HEK293 (cell line): ENCODE data around the gene LHX6.

Source experiments
- CTCF ChIP-seq: fragments of 450-650 bp; formaldehyde crosslinking; IDR thresholded peaks from 2 replicates; pipeline ENCODE4 v1.5.1; 2016; ENCODE audit warnings: missing biosample characterization, missing genetic modification characterization
- HIC1 ChIP-seq: fragments of 450-650 bp; formaldehyde crosslinking; IDR thresholded peaks from 2 replicates; pipeline ENCODE4 v1.5.1; 2016; ENCODE audit warnings: missing biosample characterization, missing genetic modification characterization
- IKZF3 ChIP-seq: fragments of 450-650 bp; IDR thresholded peaks from 2 replicates; pipeline ENCODE4 v1.5.0; 2018; ENCODE audit warnings: missing biosample characterization, mild to moderate bottlenecking, missing genetic modification characterization, moderate library complexity
- MYNN ChIP-seq: fragments of 450-650 bp; formaldehyde crosslinking; IDR thresholded peaks from 2 replicates; pipeline ENCODE4 v1.5.1; 2016; ENCODE audit warnings: missing biosample characterization, missing genetic modification characterization, borderline replicate concordance
- SCRT1 ChIP-seq: fragments of 450-650 bp; formaldehyde crosslinking; IDR thresholded peaks from 2 replicates; pipeline ENCODE4 v1.5.1; 2016; ENCODE audit warnings: missing biosample characterization, missing genetic modification characterization, borderline replicate concordance
- SP2 ChIP-seq: fragments of 450-650 bp; formaldehyde crosslinking; IDR thresholded peaks from 2 replicates; pipeline ENCODE4 v1.5.1; 2016; ENCODE audit warnings: missing biosample characterization, missing genetic modification characterization
- TCF7L2 ChIP-seq: IDR thresholded peaks from 2 replicates; pipeline ENCODE4 v1.6.1; 2011; ENCODE audit warnings: low read depth, mild to moderate bottlenecking, inconsistent platforms, low read length, moderate library complexity, borderline replicate concordance
- ZBTB10 ChIP-seq: fragments of 450-650 bp; formaldehyde crosslinking; IDR thresholded peaks from 2 replicates; pipeline ENCODE4 v1.5.1; 2016; ENCODE audit warnings: missing biosample characterization, missing genetic modification characterization
- ZBTB26 ChIP-seq: fragments of 450-650 bp; formaldehyde crosslinking; optimal IDR thresholded peaks from 2 replicates; pipeline ENCODE3; 2016; ENCODE audit warnings: missing biosample characterization, mild to moderate bottlenecking, missing genetic modification characterization
- ZNF10 ChIP-seq: fragments of 450-650 bp; formaldehyde crosslinking; IDR thresholded peaks from 2 replicates; pipeline ENCODE4 v1.5.1; 2017; ENCODE audit warnings: missing biosample characterization, missing genetic modification characterization
- ZNF112 ChIP-seq: fragments of 450-650 bp; formaldehyde crosslinking; IDR thresholded peaks from 2 replicates; pipeline ENCODE4 v1.5.0; 2017; ENCODE audit warnings: missing biosample characterization, missing genetic modification characterization
- ZNF114 ChIP-seq: fragments of 450-650 bp; formaldehyde crosslinking; IDR thresholded peaks from 2 replicates; pipeline ENCODE4 v1.5.0; 2017; ENCODE audit warnings: missing biosample characterization, missing genetic modification characterization
- ZNF335 ChIP-seq: fragments of 450-650 bp; formaldehyde crosslinking; conservative IDR thresholded peaks from 2 replicates; pipeline ENCODE4 v1.5.1; 2016; ENCODE audit warnings: missing biosample characterization, missing genetic modification characterization
- ZNF404 ChIP-seq: fragments of 450-650 bp; formaldehyde crosslinking; IDR thresholded peaks from 2 replicates; pipeline ENCODE4 v1.5.1; 2017; ENCODE audit warnings: missing biosample characterization, missing genetic modification characterization
- ZNF433 ChIP-seq: fragments of 450-650 bp; formaldehyde crosslinking; IDR thresholded peaks from 2 replicates; pipeline ENCODE4 v1.5.1; 2016; ENCODE audit warnings: missing biosample characterization, missing genetic modification characterization, low read depth
- ZNF488 ChIP-seq: fragments of 450-650 bp; formaldehyde crosslinking; IDR thresholded peaks from 2 replicates; pipeline ENCODE4 v1.5.1; 2016; ENCODE audit warnings: missing biosample characterization, missing genetic modification characterization
- ZNF580 ChIP-seq: fragments of 450-650 bp; formaldehyde crosslinking; IDR thresholded peaks from 2 replicates; pipeline ENCODE4 v1.5.1; 2016; ENCODE audit warnings: missing biosample characterization, missing genetic modification characterization
- ZNF600 ChIP-seq: fragments of 450-650 bp; formaldehyde crosslinking; IDR thresholded peaks from 2 replicates; pipeline ENCODE4 v1.5.1; 2016; ENCODE audit warnings: missing biosample characterization, missing genetic modification characterization
- ZNF639 ChIP-seq: fragments of 450-650 bp; formaldehyde crosslinking; IDR thresholded peaks from 2 replicates; pipeline ENCODE4 v1.5.1; 2016; ENCODE audit warnings: missing biosample characterization, missing genetic modification characterization
- ZNF747 ChIP-seq: fragments of 450-650 bp; formaldehyde crosslinking; IDR thresholded peaks from 2 replicates; pipeline ENCODE4 v1.5.1; 2016; ENCODE audit warnings: missing biosample characterization, missing genetic modification characterization
- ZSCAN23 ChIP-seq: fragments of 450-650 bp; formaldehyde crosslinking; IDR thresholded peaks from 2 replicates; pipeline ENCODE4 v1.5.1; 2016; ENCODE audit warnings: missing biosample characterization, missing genetic modification characterization
- ZSCAN5A ChIP-seq: fragments of 450-650 bp; formaldehyde crosslinking; IDR thresholded peaks from 2 replicates; pipeline ENCODE4 v1.5.1; 2016; ENCODE audit warnings: missing biosample characterization, missing genetic modification characterization

Gene LHX6

GRCh38 chr9:122159026-122159924 lies 69.5 kb downstream of the LHX6 start, which contains the start of the genes MORN5 and NDUFA8 (continued):
- TF ChIP-seq ZSCAN5A (tag by site-specific recombination) (no peak), SCRT1 (no peak), ZNF488 (tag by site-specific recombination) (no peak), ZSCAN23 (tag by site-specific recombination) (no peak), HIC1 (tag by site-specific recombination) (no peak), ZNF335 (peak; percentile 71), SP2 (peak; percentile 67), TCF7L2 (no peak), ZNF639 (no peak), IKZF3 (no peak), CTCF (tag by site-specific recombination) (no peak), ZNF580 (tag by site-specific recombination) (no peak), ZBTB26 (tag by site-specific recombination) (peak; percentile 17), ZNF747 (tag by site-specific recombination) (no peak), ZNF114 (no peak), ZNF433 (no peak), ZNF404 (tag by site-specific recombination) (no peak), MYNN (no peak), ZNF10 (tag by site-specific recombination) (no peak), ZBTB10 (tag by site-specific recombination) (peak; percentile 56; the same call in 1 of the 2 replicates), ZNF600 (tag by site-specific recombination) (no peak), ZNF112 (tag by site-specific recombination) (no peak)
